AG04450 (cell line): ENCODE data around the gene KRT38. TPM values are rescaled to one million over a fixed set of nuclear protein-coding genes. Genes with fewer than 3 reads are reported as not detected.
"Not testable (repeated sequence)": the region's sequence is repeated elsewhere in the genome, so short reads cannot be mapped to it uniquely, and the experiment has no call there.

Experiments used
- CTCF ChIA-PET: fragments of 300-600, 350-600 bp; formaldehyde crosslinking; extraction: SDS; loops from one replicate; lab custom pipeline; 2022; ENCODE audit warnings: antibody characterized with exemption, inconsistent platforms; lab: Charles Lee
- POLR2A ChIA-PET: fragments of 350-600 bp; formaldehyde crosslinking; extraction: SDS; loops from one replicate; lab custom pipeline; 2021; ENCODE audit warnings: antibody characterized with exemption, inconsistent platforms; lab: Yijun Ruan, JAX
- DNase-seq: peaks from one replicate; pipeline ENCODE4 v3.0.0-alpha.2; 2011; ENCODE audit warnings: low read depth, low spot score
- H3K27ac ChIP-seq: one replicate; pipeline ENCODE4 v1.5.1; 2012; ENCODE audit warnings: low read depth, low read length, control low read depth
- H3K27me3 ChIP-seq: one replicate; pipeline ENCODE4 v1.6.0; 2012; ENCODE audit warnings: low read length; ENCODE audit not compliant: control insufficient read depth, insufficient read depth
- H3K4me3 ChIP-seq: 2 replicates; pipeline ENCODE4 v1.5.1; 2011; ENCODE audit warnings: mild to moderate bottlenecking, low read depth, low read length, control low read depth
- H3K9me3 ChIP-seq: 2 replicates; pipeline ENCODE4 v1.5.1; 2012; ENCODE audit warnings: low read length; ENCODE audit not compliant: control insufficient read depth, insufficient read depth
- polyA plus RNA-seq: library from polyadenylated mRNA; depleted of rRNA; stranded (reverse); fragments of >200 nt; gene quantifications from 2 replicates; pipeline ENCODE4 v1.2.3, GENCODE V29; 2011
- TF ChIP-seq, protein P1 (sequence below): IDR thresholded peaks from 2 replicates; pipeline ENCODE4 v1.5.1; 2011; ENCODE audit warnings: low read depth, low read length, control low read depth, inconsistent platforms

The KRT38 gene
- polyA plus RNA-seq, 1 experiment = 0.11 TPM

DNA sequence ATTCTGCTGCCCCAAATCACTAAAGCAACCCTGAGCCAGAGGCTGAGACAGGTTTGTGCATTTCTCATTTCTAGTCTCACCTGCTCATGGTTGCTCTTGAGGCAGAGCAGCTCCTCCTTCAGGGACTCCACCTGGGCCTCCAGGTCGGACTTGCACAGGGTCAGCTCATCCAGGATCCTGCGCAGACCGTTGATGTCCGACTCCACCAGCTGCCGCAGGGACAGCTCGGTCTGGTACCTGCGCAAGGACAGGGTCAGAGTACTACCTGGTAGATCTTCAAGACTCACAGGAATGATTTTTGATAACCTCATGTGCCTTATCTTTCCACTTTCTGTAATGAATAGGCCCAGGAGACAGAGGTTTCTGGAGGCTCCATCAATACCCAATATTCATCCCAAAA, 44.4 kb downstream of the KRT38 start:
- CTCF ChIA-PET = no interaction called here
- POLR2A ChIA-PET = interaction anchor here (0.7 kb wide), 1 partner anchor 16 kb away, joined by 3 read pairs; no protein-coding TSS in a partner anchor
- no peak overlapping the region for H3K27ac ChIP-seq
- no peak overlapping the region for H3K4me3 ChIP-seq
- no peaks in the 10 kb centered on the region for H3K27me3 ChIP-seq
- DNase-seq = no peak
- TF ChIP-seq, protein P1, sequence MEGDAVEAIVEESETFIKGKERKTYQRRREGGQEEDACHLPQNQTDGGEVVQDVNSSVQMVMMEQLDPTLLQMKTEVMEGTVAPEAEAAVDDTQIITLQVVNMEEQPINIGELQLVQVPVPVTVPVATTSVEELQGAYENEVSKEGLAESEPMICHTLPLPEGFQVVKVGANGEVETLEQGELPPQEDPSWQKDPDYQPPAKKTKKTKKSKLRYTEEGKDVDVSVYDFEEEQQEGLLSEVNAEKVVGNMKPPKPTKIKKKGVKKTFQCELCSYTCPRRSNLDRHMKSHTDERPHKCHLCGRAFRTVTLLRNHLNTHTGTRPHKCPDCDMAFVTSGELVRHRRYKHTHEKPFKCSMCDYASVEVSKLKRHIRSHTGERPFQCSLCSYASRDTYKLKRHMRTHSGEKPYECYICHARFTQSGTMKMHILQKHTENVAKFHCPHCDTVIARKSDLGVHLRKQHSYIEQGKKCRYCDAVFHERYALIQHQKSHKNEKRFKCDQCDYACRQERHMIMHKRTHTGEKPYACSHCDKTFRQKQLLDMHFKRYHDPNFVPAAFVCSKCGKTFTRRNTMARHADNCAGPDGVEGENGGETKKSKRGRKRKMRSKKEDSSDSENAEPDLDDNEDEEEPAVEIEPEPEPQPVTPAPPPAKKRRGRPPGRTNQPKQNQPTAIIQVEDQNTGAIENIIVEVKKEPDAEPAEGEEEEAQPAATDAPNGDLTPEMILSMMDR = no peak
- no peaks in the 10 kb centered on the region for H3K9me3 ChIP-seq

DNA sequence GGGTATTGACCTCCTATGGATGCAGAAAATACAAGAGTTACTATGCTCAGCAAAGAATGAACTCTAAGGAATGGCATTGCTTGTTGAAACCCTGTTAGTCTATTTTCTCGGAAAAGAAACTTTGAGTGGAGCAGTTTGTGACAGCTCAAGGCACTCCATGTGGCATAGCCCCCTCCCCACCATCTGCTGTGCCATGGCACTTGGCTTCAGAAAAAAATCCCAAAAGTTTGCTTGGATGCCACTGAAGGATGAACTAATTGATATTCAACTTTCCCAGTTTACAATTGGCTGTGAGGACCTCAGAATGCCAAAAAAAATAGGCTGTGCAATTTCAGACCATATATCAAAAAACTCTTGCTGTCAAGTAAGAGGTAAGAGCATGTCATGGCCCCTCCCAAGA, 45.2 kb downstream of the KRT38 start:
- TF ChIP-seq, protein P1 = no peak
- CTCF ChIA-PET = no interaction called here
- POLR2A ChIA-PET = interaction anchor here (0.7 kb wide), 1 partner anchor 15 kb away, joined by 3 read pairs; no protein-coding TSS in a partner anchor
- no peak for DNase-seq
- no peak overlapping the region for H3K27ac ChIP-seq
- no peaks in the 10 kb centered on the region for H3K27me3 ChIP-seq
- no peak overlapping the region for H3K4me3 ChIP-seq
- no peaks in the 10 kb centered on the region for H3K9me3 ChIP-seq

DNA sequence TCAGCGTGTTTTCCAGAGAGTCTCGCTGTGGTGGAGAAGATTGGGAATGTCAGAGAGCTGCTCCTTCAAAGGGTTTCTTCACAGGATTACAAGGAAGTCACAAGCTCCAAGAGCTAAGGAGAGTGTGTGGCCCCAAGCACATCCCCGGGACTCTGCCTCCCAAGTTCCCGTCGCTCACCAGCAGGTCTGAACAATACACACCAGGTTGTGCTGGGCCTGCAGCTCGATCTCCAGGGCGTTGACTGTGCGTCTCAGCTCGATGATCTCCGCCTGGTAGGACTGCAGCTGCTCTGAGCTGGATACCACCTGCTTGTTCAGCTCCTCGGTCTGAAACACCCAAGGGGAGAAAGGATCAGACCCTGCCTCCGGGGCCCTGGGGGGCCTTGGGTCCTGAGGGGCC, 45.7 kb downstream of the KRT38 start:
- H3K27me3 ChIP-seq, H3K27ac ChIP-seq, DNase-seq, H3K9me3 ChIP-seq, H3K4me3 ChIP-seq, POLR2A ChIA-PET: not testable (repeated sequence)
- CTCF ChIA-PET = interaction anchor here (0.6 kb wide), 1 partner anchor 8 kb away, joined by 3 read pairs; no protein-coding TSS in a partner anchor

DNA sequence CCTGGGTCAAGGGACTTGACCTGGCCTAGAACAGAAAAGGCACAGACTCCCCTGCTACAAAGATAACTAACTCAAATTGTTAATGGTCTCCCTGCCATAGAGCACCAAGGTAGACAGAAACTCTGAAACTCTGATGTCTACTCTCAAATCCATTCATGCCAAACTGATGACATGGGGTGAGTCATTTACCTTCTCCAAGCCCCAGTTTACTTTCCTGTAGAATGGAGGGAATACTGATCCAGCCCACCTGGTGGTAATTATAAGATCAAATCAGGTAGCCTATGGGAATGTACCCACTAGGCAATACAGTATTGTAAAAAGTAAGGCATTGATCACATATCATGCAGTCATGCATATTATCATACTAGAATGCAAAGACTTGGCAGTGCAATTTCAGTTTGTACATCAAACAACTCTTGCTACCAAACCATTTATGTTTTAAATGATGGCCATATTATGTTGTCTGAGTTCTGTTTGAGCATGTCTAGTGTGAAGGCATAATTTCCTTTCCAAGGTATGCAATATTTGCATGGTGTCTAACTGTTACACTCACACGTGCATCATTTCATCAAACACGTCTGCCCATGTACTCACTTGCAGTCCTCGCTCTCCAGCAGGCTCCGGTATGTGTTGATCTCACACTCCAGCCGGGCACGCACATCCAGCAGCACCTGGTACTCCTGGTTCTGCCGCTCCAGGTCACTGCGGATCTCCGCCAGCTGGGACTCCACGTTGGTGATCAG, 46.4 kb downstream of the KRT38 start:
- no peak overlapping the region for H3K4me3 ChIP-seq
- TF ChIP-seq, protein P1 = no peak
- no peaks in the 10 kb centered on the region for H3K9me3 ChIP-seq
- CTCF ChIA-PET = interaction anchor here (0.6 kb wide), 1 partner anchor 9 kb away, joined by 3 read pairs; no protein-coding TSS in a partner anchor
- no peak overlapping the region for H3K27ac ChIP-seq
- POLR2A ChIA-PET = no interaction called here
- no peak for DNase-seq
- no peaks in the 10 kb centered on the region for H3K27me3 ChIP-seq

DNA sequence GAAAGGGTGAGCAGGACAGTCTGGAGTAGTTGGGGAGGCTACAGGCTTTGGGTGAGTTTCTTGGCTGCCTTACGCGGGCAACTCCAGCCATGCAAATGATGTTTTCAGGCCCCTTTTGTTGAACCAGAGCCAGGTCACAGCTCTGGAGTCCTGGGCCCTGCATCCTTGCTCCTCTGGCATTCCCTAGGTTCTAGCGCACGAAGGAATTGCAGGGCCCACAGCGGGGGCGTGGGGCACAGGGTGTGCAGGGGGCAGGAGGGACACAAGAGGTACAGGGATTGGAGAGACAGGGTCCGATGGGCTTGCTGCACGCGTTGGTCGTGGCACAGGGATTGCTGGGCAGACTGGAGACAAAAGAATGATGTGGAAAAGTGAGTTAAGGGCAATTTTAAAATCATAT, 47.0 kb downstream of the KRT38 start:
- no peaks in the 10 kb centered on the region for H3K27me3 ChIP-seq
- no peak overlapping the region for H3K4me3 ChIP-seq
- ChIA-PET POLR2A (no interaction called here), CTCF (no interaction called here)
- H3K27ac ChIP-seq = no peak overlapping the region
- no peak for DNase-seq
- TF ChIP-seq, protein P1 = no peak
- H3K9me3 ChIP-seq = no peaks in the 10 kb centered on the region
